ENCODE measurements around the gene LDB3. TPM values are rescaled to one million over a fixed set of nuclear protein-coding genes. Genes with fewer than 3 reads are reported as not detected.

LDB3 gene
- polyA plus RNA-seq, 1 donor (not counting 4 experiments of a cell fraction or from before 2014, with no cell fraction given): 0.01 TPM

GRCh38 chr10:86691333-86692022, 23.2 kb downstream of the LDB3 start:
- Histone ChIP-seq H3K9ac (ENCODE audit: control insufficient read depth, extremely low read depth, insufficient read depth, low read length) (no peak overlapping the region), H4K20me1 (ENCODE audit: control insufficient read depth, extremely low read depth, insufficient read depth, low read length) (no peaks in the 10 kb centered on the region), H3K4me1 (ENCODE audit: control insufficient read depth, extremely low read depth, insufficient read depth, low read length) (no peaks in the 10 kb centered on the region), H3K79me2 (ENCODE audit: control insufficient read depth, insufficient read depth, low read length) (no peaks in the 10 kb centered on the region), H3K27me3 (ENCODE audit: control insufficient read depth, extremely low read depth, insufficient read depth, low read length) (peaks cover 19% of the 10 kb centered on the region), H3K9me3 (ENCODE audit: control insufficient read depth, low read depth, low read length) (no peaks in the 10 kb centered on the region), H2AFZ (ENCODE audit: control insufficient read depth, low read length) (no peak overlapping the region), H3K4me3 (ENCODE audit: control insufficient read depth in 2 of 3, extremely low read depth in 1 of 3, insufficient read depth in 2 of 3, low read depth in 1 of 3, low read length in 3 of 3) (no peak overlapping the region), H3K36me3 (ENCODE audit: control insufficient read depth in 2 of 2, extremely low read depth in 1 of 2, insufficient read depth in 2 of 2, low read length in 2 of 2) (no peaks in the 10 kb centered on the region), H3K9me1 (ENCODE audit: control insufficient read depth, extremely low read depth, insufficient read depth, low read length) (no peaks in the 10 kb centered on the region), H3K27ac (ENCODE audit: control insufficient read depth, insufficient read depth, low read length) (no peak overlapping the region), H3K4me2 (ENCODE audit: control insufficient read depth, extremely low read depth, insufficient read depth, low read depth, low read length) (no peak overlapping the region)
- TF ChIP-seq, protein P1, sequence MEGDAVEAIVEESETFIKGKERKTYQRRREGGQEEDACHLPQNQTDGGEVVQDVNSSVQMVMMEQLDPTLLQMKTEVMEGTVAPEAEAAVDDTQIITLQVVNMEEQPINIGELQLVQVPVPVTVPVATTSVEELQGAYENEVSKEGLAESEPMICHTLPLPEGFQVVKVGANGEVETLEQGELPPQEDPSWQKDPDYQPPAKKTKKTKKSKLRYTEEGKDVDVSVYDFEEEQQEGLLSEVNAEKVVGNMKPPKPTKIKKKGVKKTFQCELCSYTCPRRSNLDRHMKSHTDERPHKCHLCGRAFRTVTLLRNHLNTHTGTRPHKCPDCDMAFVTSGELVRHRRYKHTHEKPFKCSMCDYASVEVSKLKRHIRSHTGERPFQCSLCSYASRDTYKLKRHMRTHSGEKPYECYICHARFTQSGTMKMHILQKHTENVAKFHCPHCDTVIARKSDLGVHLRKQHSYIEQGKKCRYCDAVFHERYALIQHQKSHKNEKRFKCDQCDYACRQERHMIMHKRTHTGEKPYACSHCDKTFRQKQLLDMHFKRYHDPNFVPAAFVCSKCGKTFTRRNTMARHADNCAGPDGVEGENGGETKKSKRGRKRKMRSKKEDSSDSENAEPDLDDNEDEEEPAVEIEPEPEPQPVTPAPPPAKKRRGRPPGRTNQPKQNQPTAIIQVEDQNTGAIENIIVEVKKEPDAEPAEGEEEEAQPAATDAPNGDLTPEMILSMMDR (optimal IDR thresholded peaks at IDR 0.05 in 1 of 3, IDR thresholded peaks at IDR 0.05 in 1 of 3, conservative IDR thresholded peaks at IDR 0.05 in 1 of 3; ENCODE audit: extremely low read depth in 1 of 3, insufficient read depth in 2 of 3, low read length in 3 of 3): no peak
- TF ChIP-seq EZH2 (IDR thresholded peaks at IDR 0.05; ENCODE audit: low read length): no peak
- no peak for DNase-seq (ENCODE audit: low read depth, low spot score)
- dilution Hi-C loops (cut with MboI; ENCODE audit: extremely low pct_ligation_motif_present, low sequenced_read_pairs): no loop called here
- no peak for FAIRE-seq

GRCh38 chr10:86692023-86692514, 23.8 kb downstream of the LDB3 start:
- no peak for TF ChIP-seq EZH2 (IDR thresholded peaks at IDR 0.05; ENCODE audit: low read length)
- TF ChIP-seq, protein P1 (optimal IDR thresholded peaks at IDR 0.05 in 1 of 3, IDR thresholded peaks at IDR 0.05 in 1 of 3, conservative IDR thresholded peaks at IDR 0.05 in 1 of 3; ENCODE audit: extremely low read depth in 1 of 3, insufficient read depth in 2 of 3, low read length in 3 of 3): no peak
- no peak for DNase-seq (ENCODE audit: low read depth, low spot score)
- Histone ChIP-seq H3K9me3 (ENCODE audit: control insufficient read depth, low read depth, low read length) (no peaks in the 10 kb centered on the region), H3K27me3 (ENCODE audit: control insufficient read depth, extremely low read depth, insufficient read depth, low read length) (peaks cover 19% of the 10 kb centered on the region), H3K9me1 (ENCODE audit: control insufficient read depth, extremely low read depth, insufficient read depth, low read length) (no peaks in the 10 kb centered on the region), H3K4me2 (ENCODE audit: control insufficient read depth, extremely low read depth, insufficient read depth, low read depth, low read length) (no peak overlapping the region), H4K20me1 (ENCODE audit: control insufficient read depth, extremely low read depth, insufficient read depth, low read length) (no peaks in the 10 kb centered on the region), H3K36me3 (ENCODE audit: control insufficient read depth in 2 of 2, extremely low read depth in 1 of 2, insufficient read depth in 2 of 2, low read length in 2 of 2) (no peaks in the 10 kb centered on the region), H2AFZ (ENCODE audit: control insufficient read depth, low read length) (no peak overlapping the region), H3K9ac (ENCODE audit: control insufficient read depth, extremely low read depth, insufficient read depth, low read length) (no peak overlapping the region), H3K4me3 (ENCODE audit: control insufficient read depth in 2 of 3, extremely low read depth in 1 of 3, insufficient read depth in 2 of 3, low read depth in 1 of 3, low read length in 3 of 3) (no peak overlapping the region), H3K79me2 (ENCODE audit: control insufficient read depth, insufficient read depth, low read length) (no peaks in the 10 kb centered on the region), H3K4me1 (ENCODE audit: control insufficient read depth, extremely low read depth, insufficient read depth, low read length) (no peaks in the 10 kb centered on the region), H3K27ac (ENCODE audit: control insufficient read depth, insufficient read depth, low read length) (no peak overlapping the region)
- no peak for FAIRE-seq
- dilution Hi-C loops (cut with MboI; ENCODE audit: extremely low pct_ligation_motif_present, low sequenced_read_pairs): no loop called here

Measured in keratinocyte (primary cell).